ENCODE measurements around the gene TBRG1. TPM values are rescaled to one million over a fixed set of nuclear protein-coding genes. Genes with fewer than 3 reads are reported as not detected.

Gene TBRG1
- total RNA-seq, 1 experiment from 2014 or later: 18.8 TPM

GRCh38 chr11:124656774-124657630, 34.3 kb downstream of the TBRG1 start:
- intact Hi-C loops (cut with micrococcal nuclease; ENCODE audit: unreplicated experiment): no loop called here

DNA sequence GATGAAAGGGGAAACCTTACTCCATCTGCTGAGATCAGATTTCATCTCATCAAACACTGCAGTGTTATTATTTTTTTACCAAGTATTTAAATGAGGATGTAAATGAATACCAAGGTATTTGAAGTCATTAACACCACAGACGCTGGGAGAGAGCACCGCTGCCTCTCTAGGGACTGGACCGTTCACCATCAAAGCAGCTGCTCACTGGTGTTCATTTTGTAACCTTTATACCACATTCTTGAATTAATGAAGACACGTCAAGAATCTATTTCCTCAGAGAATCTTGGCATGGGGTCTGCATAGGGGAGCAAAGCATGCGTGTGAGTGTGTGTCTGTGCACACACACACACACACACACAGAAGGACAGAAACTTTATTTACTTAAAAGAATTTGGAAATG, 35.2 kb downstream of the TBRG1 start:
- DNase-seq: no peak
- Mint-ChIP-seq H3K27ac (ENCODE audit: unreplicated experiment) (no peak overlapping the region), H3K27me3 (ENCODE audit: unreplicated experiment) (no peaks in the 10 kb centered on the region), H3K4me1 (ENCODE audit: low read depth, unreplicated experiment) (no peaks in the 10 kb centered on the region), H3K36me3 (ENCODE audit: insufficient read depth, unreplicated experiment) (no peaks in the 10 kb centered on the region), H3K4me3 (ENCODE audit: low read depth, unreplicated experiment) (no peak overlapping the region), H3K9me3 (ENCODE audit: low read depth, unreplicated experiment) (no peaks in the 10 kb centered on the region)
- no peak for TF ChIP-seq CTCF (IDR thresholded peaks at IDR 0.05; ENCODE audit: unreplicated experiment)
- BruUV-seq (replicated peaks): no TSS peak
- CTCF ChIA-PET: no interaction called here
- intact Hi-C loops (cut with micrococcal nuclease; ENCODE audit: unreplicated experiment): no loop called here

More at GRCh38 chr11:124656774-124657630, 34.3 kb downstream of the TBRG1 start:
- no peaks in the 10 kb centered on the region for H3K27me3 Mint-ChIP-seq (ENCODE audit: unreplicated experiment)
- no peaks in the 10 kb centered on the region for H3K9me3 Mint-ChIP-seq (ENCODE audit: low read depth, unreplicated experiment)
- no peak for DNase-seq
- no peaks in the 10 kb centered on the region for H3K4me1 Mint-ChIP-seq (ENCODE audit: low read depth, unreplicated experiment)
- no peak overlapping the region for H3K4me3 Mint-ChIP-seq (ENCODE audit: low read depth, unreplicated experiment)
- no peak overlapping the region for H3K27ac Mint-ChIP-seq (ENCODE audit: unreplicated experiment)
- CTCF ChIA-PET: no interaction called here
- no peaks in the 10 kb centered on the region for H3K36me3 Mint-ChIP-seq (ENCODE audit: insufficient read depth, unreplicated experiment)
- BruUV-seq (replicated peaks): no TSS peak
- TF ChIP-seq CTCF (IDR thresholded peaks at IDR 0.05; ENCODE audit: unreplicated experiment): no peak

DNA sequence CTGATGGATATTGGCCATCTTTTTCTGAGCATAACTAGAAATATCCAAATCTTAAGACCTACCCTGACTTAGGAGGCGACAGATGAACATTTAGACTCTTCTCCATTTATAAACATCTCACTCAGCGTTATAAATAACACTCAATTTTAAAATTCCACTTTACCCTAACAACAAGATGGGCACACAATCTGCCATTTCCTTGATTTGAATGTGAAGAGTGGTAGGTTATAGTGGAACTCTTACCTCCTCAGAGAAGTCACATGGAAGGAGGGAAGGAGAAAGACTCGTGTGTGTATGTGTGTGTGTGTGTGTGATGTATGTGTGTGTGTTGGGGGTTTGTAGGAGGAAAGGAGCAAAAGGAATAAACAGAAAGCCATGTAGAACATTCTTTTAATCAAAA, 35.8 kb downstream of the TBRG1 start:
- no TSS peak for BruUV-seq (replicated peaks)
- Mint-ChIP-seq H3K27ac (ENCODE audit: unreplicated experiment) (no peak overlapping the region), H3K4me3 (ENCODE audit: low read depth, unreplicated experiment) (no peak overlapping the region), H3K27me3 (ENCODE audit: unreplicated experiment) (no peaks in the 10 kb centered on the region), H3K4me1 (ENCODE audit: low read depth, unreplicated experiment) (no peaks in the 10 kb centered on the region), H3K9me3 (ENCODE audit: low read depth, unreplicated experiment) (no peaks in the 10 kb centered on the region), H3K36me3 (ENCODE audit: insufficient read depth, unreplicated experiment) (no peaks in the 10 kb centered on the region)
- intact Hi-C loops (cut with micrococcal nuclease; ENCODE audit: unreplicated experiment): no loop called here
- CTCF ChIA-PET: no interaction called here
- TF ChIP-seq CTCF (IDR thresholded peaks at IDR 0.05; ENCODE audit: unreplicated experiment): no peak
- no peak for DNase-seq

DNA sequence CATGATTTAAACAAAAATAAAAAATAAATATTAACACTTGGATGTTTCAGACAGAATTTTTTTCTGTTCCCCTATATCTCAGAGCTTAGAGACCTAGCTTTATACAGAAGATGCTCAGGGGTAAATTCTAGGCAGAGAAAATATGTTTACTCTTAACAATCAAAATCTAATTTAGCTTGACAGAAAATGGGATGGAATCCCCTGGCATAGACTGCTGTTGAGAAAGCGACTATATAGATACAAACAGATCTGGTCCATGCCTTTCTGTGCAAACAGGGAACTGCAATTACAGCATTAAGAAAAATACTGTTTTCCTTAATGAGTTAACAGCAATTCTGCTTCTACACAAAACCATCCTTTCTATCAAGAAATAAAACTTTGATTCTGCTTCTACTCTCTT, 36.3 kb downstream of the TBRG1 start:
- CTCF ChIA-PET: interaction anchor here (0.6 kb wide), 1 partner anchor 1324 kb away, joined by 4 read pairs; no protein-coding TSS in a partner anchor

More for the DNA sequence above, 36.3 kb downstream of the TBRG1 start:
- no TSS peak for BruUV-seq (replicated peaks)
- Mint-ChIP-seq H3K4me1 (ENCODE audit: low read depth, unreplicated experiment) (no peaks in the 10 kb centered on the region), H3K9me3 (ENCODE audit: low read depth, unreplicated experiment) (no peaks in the 10 kb centered on the region), H3K4me3 (ENCODE audit: low read depth, unreplicated experiment) (no peak overlapping the region), H3K36me3 (ENCODE audit: insufficient read depth, unreplicated experiment) (no peaks in the 10 kb centered on the region), H3K27ac (ENCODE audit: unreplicated experiment) (no peak overlapping the region), H3K27me3 (ENCODE audit: unreplicated experiment) (no peaks in the 10 kb centered on the region)
- no peak for DNase-seq
- intact Hi-C loops (cut with micrococcal nuclease; ENCODE audit: unreplicated experiment): no loop called here
- TF ChIP-seq CTCF (IDR thresholded peaks at IDR 0.05; ENCODE audit: unreplicated experiment): no peak

Measured in Calu3 (cell line).